Measurements from ENCODE around the gene TNFSF13B.

TNFSF13B gene

GRCh38 chr13:108269601-108270328 is at the start of gene TNFSF13B:
Gene TNFSF13B, plus strand, starts transcription at chr13:108269718. Its CDS starts 178 bp downstream, at chr13:108269896.
- no peaks in the 10 kb centered on the region for H3K36me3 ChIP-seq (ENCODE audit: control insufficient read depth, low read depth, low read length)
- H3K4me1 ChIP-seq (ENCODE audit: control insufficient read depth, low read depth, low read length) = no peaks in the 10 kb centered on the region
- no peaks in the 10 kb centered on the region for H3K27me3 ChIP-seq (ENCODE audit: control insufficient read depth, insufficient read depth, low read length)
- no peaks in the 10 kb centered on the region for H3K9me3 ChIP-seq (ENCODE audit: control insufficient read depth, low read depth, low read length)
- H3K27ac ChIP-seq (ENCODE audit: low read length) = no peak within 1 kb of the TSS
- no peak within 1 kb of the TSS for H3K4me3 ChIP-seq (ENCODE audit: low read length)
- no peak within 1 kb of the TSS for H3K9ac ChIP-seq (ENCODE audit: low read length)

- H3K36me3 ChIP-seq (ENCODE audit: control insufficient read depth, low read depth, low read length) = no peaks in the 10 kb centered on the region
- H3K9me3 ChIP-seq (ENCODE audit: control insufficient read depth, low read depth, low read length) = no peaks in the 10 kb centered on the region
- peak overlapping the region; percentile 71 for H3K4me3 ChIP-seq (ENCODE audit: low read length)
- H3K27ac ChIP-seq (ENCODE audit: low read length) = no peak overlapping the region
- H3K9ac ChIP-seq (ENCODE audit: low read length) = no peak overlapping the region
- no peaks in the 10 kb centered on the region for H3K27me3 ChIP-seq (ENCODE audit: control insufficient read depth, insufficient read depth, low read length)
- H3K4me1 ChIP-seq (ENCODE audit: control insufficient read depth, low read depth, low read length) = peaks cover 6% of the 10 kb centered on the region
Measured at GRCh38 chr13:108220041-108220440, 49.5 kb upstream of the TNFSF13B start.

GRCh38 chr13:108223687-108224503 is 45.6 kb upstream of the TNFSF13B start:
- Histone ChIP-seq H3K9ac (ENCODE audit: low read length) (no peak overlapping the region), H3K4me3 (ENCODE audit: low read length) (no peak overlapping the region), H3K9me3 (ENCODE audit: control insufficient read depth, low read depth, low read length) (no peaks in the 10 kb centered on the region), H3K36me3 (ENCODE audit: control insufficient read depth, low read depth, low read length) (no peaks in the 10 kb centered on the region), H3K4me1 (ENCODE audit: control insufficient read depth, low read depth, low read length) (peaks cover 6% of the 10 kb centered on the region), H3K27me3 (ENCODE audit: control insufficient read depth, insufficient read depth, low read length) (no peaks in the 10 kb centered on the region), H3K27ac (ENCODE audit: low read length) (no peak overlapping the region)

- Histone ChIP-seq H3K36me3 (ENCODE audit: control insufficient read depth, low read depth, low read length) (no peaks in the 10 kb centered on the region), H3K4me3 (ENCODE audit: low read length) (no peak overlapping the region), H3K9me3 (ENCODE audit: control insufficient read depth, low read depth, low read length) (no peaks in the 10 kb centered on the region), H3K27me3 (ENCODE audit: control insufficient read depth, insufficient read depth, low read length) (no peaks in the 10 kb centered on the region), H3K9ac (ENCODE audit: low read length) (no peak overlapping the region), H3K27ac (ENCODE audit: low read length) (no peak overlapping the region), H3K4me1 (ENCODE audit: control insufficient read depth, low read depth, low read length) (no peaks in the 10 kb centered on the region)
Measured at GRCh38 chr13:108225440-108225839, 44.1 kb upstream of the TNFSF13B start.

- H3K36me3 ChIP-seq (ENCODE audit: control insufficient read depth, low read depth, low read length) = no peaks in the 10 kb centered on the region
- no peaks in the 10 kb centered on the region for H3K9me3 ChIP-seq (ENCODE audit: control insufficient read depth, low read depth, low read length)
- H3K9ac ChIP-seq (ENCODE audit: low read length) = no peak overlapping the region
- no peak overlapping the region for H3K4me3 ChIP-seq (ENCODE audit: low read length)
- H3K27me3 ChIP-seq (ENCODE audit: control insufficient read depth, insufficient read depth, low read length) = no peaks in the 10 kb centered on the region
- no peak overlapping the region for H3K27ac ChIP-seq (ENCODE audit: low read length)
- H3K4me1 ChIP-seq (ENCODE audit: control insufficient read depth, low read depth, low read length) = no peaks in the 10 kb centered on the region
Measured at GRCh38 chr13:108226184-108226583, 43.3 kb upstream of the TNFSF13B start.

GRCh38 chr13:108227651-108228272 is 41.8 kb upstream of the TNFSF13B start:
- Histone ChIP-seq H3K9me3 (ENCODE audit: control insufficient read depth, low read depth, low read length) (no peaks in the 10 kb centered on the region), H3K4me1 (ENCODE audit: control insufficient read depth, low read depth, low read length) (no peaks in the 10 kb centered on the region), H3K36me3 (ENCODE audit: control insufficient read depth, low read depth, low read length) (no peaks in the 10 kb centered on the region), H3K9ac (ENCODE audit: low read length) (no peak overlapping the region), H3K27me3 (ENCODE audit: control insufficient read depth, insufficient read depth, low read length) (no peaks in the 10 kb centered on the region), H3K27ac (ENCODE audit: low read length) (no peak overlapping the region), H3K4me3 (ENCODE audit: low read length) (no peak overlapping the region)

- no peaks in the 10 kb centered on the region for H3K36me3 ChIP-seq (ENCODE audit: control insufficient read depth, low read depth, low read length)
- no peaks in the 10 kb centered on the region for H3K9me3 ChIP-seq (ENCODE audit: control insufficient read depth, low read depth, low read length)
- H3K9ac ChIP-seq (ENCODE audit: low read length) = no peak overlapping the region
- H3K4me1 ChIP-seq (ENCODE audit: control insufficient read depth, low read depth, low read length) = no peaks in the 10 kb centered on the region
- no peaks in the 10 kb centered on the region for H3K27me3 ChIP-seq (ENCODE audit: control insufficient read depth, insufficient read depth, low read length)
- no peak overlapping the region for H3K4me3 ChIP-seq (ENCODE audit: low read length)
- H3K27ac ChIP-seq (ENCODE audit: low read length) = no peak overlapping the region
Measured at GRCh38 chr13:108230377-108230776, 39.1 kb upstream of the TNFSF13B start.

- no peak overlapping the region for H3K9ac ChIP-seq (ENCODE audit: low read length)
- no peaks in the 10 kb centered on the region for H3K4me1 ChIP-seq (ENCODE audit: control insufficient read depth, low read depth, low read length)
- no peak overlapping the region for H3K4me3 ChIP-seq (ENCODE audit: low read length)
- H3K27ac ChIP-seq (ENCODE audit: low read length) = no peak overlapping the region
- no peaks in the 10 kb centered on the region for H3K9me3 ChIP-seq (ENCODE audit: control insufficient read depth, low read depth, low read length)
- H3K36me3 ChIP-seq (ENCODE audit: control insufficient read depth, low read depth, low read length) = no peaks in the 10 kb centered on the region
- no peaks in the 10 kb centered on the region for H3K27me3 ChIP-seq (ENCODE audit: control insufficient read depth, insufficient read depth, low read length)
Measured at GRCh38 chr13:108249150-108249549, 20.4 kb upstream of the TNFSF13B start.

- Histone ChIP-seq H3K36me3 (ENCODE audit: control insufficient read depth, low read depth, low read length) (no peaks in the 10 kb centered on the region), H3K4me3 (ENCODE audit: low read length) (no peak overlapping the region), H3K9ac (ENCODE audit: low read length) (no peak overlapping the region)
Measured at GRCh38 chr13:108257248-108257647, 12.3 kb upstream of the TNFSF13B start.

GRCh38 chr13:108263621-108264355 is 5.7 kb upstream of the TNFSF13B start:
- no peaks in the 10 kb centered on the region for H3K27me3 ChIP-seq (ENCODE audit: control insufficient read depth, insufficient read depth, low read length)
- no peaks in the 10 kb centered on the region for H3K36me3 ChIP-seq (ENCODE audit: control insufficient read depth, low read depth, low read length)
- H3K4me3 ChIP-seq (ENCODE audit: low read length) = no peak overlapping the region
- no peak overlapping the region for H3K9ac ChIP-seq (ENCODE audit: low read length)
- H3K27ac ChIP-seq (ENCODE audit: low read length) = no peak overlapping the region
- H3K4me1 ChIP-seq (ENCODE audit: control insufficient read depth, low read depth, low read length) = no peaks in the 10 kb centered on the region
- H3K9me3 ChIP-seq (ENCODE audit: control insufficient read depth, low read depth, low read length) = no peaks in the 10 kb centered on the region

More at GRCh38 chr13:108257248-108257647, 12.3 kb upstream of the TNFSF13B start:
- no peaks in the 10 kb centered on the region for H3K4me1 ChIP-seq (ENCODE audit: control insufficient read depth, low read depth, low read length)
- H3K9me3 ChIP-seq (ENCODE audit: control insufficient read depth, low read depth, low read length) = no peaks in the 10 kb centered on the region
- H3K27ac ChIP-seq (ENCODE audit: low read length) = no peak overlapping the region
- no peaks in the 10 kb centered on the region for H3K27me3 ChIP-seq (ENCODE audit: control insufficient read depth, insufficient read depth, low read length)

GRCh38 chr13:108266321-108266990 is 3.1 kb upstream of the TNFSF13B start:
- Histone ChIP-seq H3K9me3 (ENCODE audit: control insufficient read depth, low read depth, low read length) (no peaks in the 10 kb centered on the region), H3K27ac (ENCODE audit: low read length) (no peak overlapping the region), H3K27me3 (ENCODE audit: control insufficient read depth, insufficient read depth, low read length) (no peaks in the 10 kb centered on the region), H3K4me1 (ENCODE audit: control insufficient read depth, low read depth, low read length) (no peaks in the 10 kb centered on the region), H3K9ac (ENCODE audit: low read length) (no peak overlapping the region), H3K4me3 (ENCODE audit: low read length) (no peak overlapping the region), H3K36me3 (ENCODE audit: control insufficient read depth, low read depth, low read length) (no peaks in the 10 kb centered on the region)

All from iPS-18a (cell line).